Fibroblast of mammary gland (primary cell): ENCODE results near the gene CCDC120.

ENCODE experiments used
- DNase-seq: peaks from one replicate; pipeline ENCODE4 v3.0.0-alpha.2; 2010; ENCODE audit warnings: low read depth
- H3K4me3 ChIP-seq: 2 replicates; pipeline ENCODE4 v1.5.1; 2011; ENCODE audit warnings: low read depth, mild to moderate bottlenecking, low read length, moderate library complexity; ENCODE audit not compliant: control insufficient read depth
- CTCF ChIP-seq: conservative IDR thresholded peaks from 2 replicates; pipeline ENCODE4 v1.5.1; 2011; ENCODE audit warnings: low read depth, low read length, inconsistent platforms; ENCODE audit not compliant: control insufficient read depth, insufficient read depth

CCDC120 gene

GRCh38 chrX:49058794-49059193, at the start of gene CCDC120:
Gene CCDC120, plus strand, starts transcription at chrX:49058999. Its CDS starts 3,043 bp downstream, at chrX:49062042.
- no peak within 1 kb of the TSS for H3K4me3 ChIP-seq
- no peak for TF ChIP-seq CTCF
- no peak for DNase-seq

GRCh38 chrX:49019050-49019449, 39.7 kb upstream of the CCDC120 start:
- H3K4me3 ChIP-seq: no peak overlapping the region
- DNase-seq: no peak
- TF ChIP-seq CTCF: no peak

GRCh38 chrX:49019599-49020249, 39.1 kb upstream of the CCDC120 start:
- H3K4me3 ChIP-seq: no peak overlapping the region
- no peak for DNase-seq
- no peak for TF ChIP-seq CTCF

- H3K4me3 ChIP-seq: no peak overlapping the region
- no peak for DNase-seq
- no peak for TF ChIP-seq CTCF
Measured at GRCh38 chrX:49029876-49030275, 28.9 kb upstream of the CCDC120 start.

GRCh38 chrX:49030283-49030682, 28.5 kb upstream of the CCDC120 start:
- TF ChIP-seq CTCF: no peak
- no peak overlapping the region for H3K4me3 ChIP-seq
- no peak for DNase-seq

- no peak for TF ChIP-seq CTCF
- H3K4me3 ChIP-seq: no peak overlapping the region
- DNase-seq: peak; percentile 59
Measured at GRCh38 chrX:49037883-49038475, 20.8 kb upstream of the CCDC120 start.
